GM08714 (cell line): Measurements from ENCODE around the gene GAS2L2.

Experiments
- H3K4me3 ChIP-seq: fragments of 200-500 bp; sonication (Bioruptor generic); 2 replicates; pipeline ENCODE4 v1.5.1; 2014; ENCODE audit warnings: mild to moderate bottlenecking, low read length, inconsistent platforms
- ZNF274 ChIP-seq: IDR thresholded peaks from 2 replicates; pipeline ENCODE4 v1.6.1; 2012; ENCODE audit warnings: mild to moderate bottlenecking, low read depth, low read length

The GAS2L2 gene

GRCh38 chr17:35745246-35745645 lies 7.8 kb downstream of the GAS2L2 start:
- H3K4me3 ChIP-seq, result no peak overlapping the region
- no peak for TF ChIP-seq ZNF274

DNA sequence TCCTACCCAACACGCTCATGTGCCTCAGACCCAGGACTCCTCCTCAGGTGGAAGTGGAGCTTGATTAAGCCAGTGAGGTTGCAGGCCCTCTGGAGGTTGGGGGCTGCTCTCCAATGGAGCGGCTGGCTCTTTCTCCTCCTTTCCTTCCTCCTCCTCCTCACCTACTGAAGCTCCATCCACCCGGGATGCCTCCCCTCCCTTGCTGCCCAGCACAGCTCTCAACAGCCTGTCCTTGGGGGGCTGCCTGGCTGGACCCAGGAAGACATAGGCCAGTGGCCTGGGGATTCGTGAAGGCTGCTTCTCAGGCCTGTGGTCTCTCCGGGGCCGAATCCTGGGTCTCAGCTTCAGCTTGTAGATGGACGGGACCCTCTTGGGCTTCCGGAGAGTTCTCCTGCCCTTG lies 8.2 kb downstream of the GAS2L2 start:
- no peak for TF ChIP-seq ZNF274
- H3K4me3 ChIP-seq, result no peak overlapping the region

GRCh38 chr17:35743626-35744328 lies 9.3 kb downstream of the GAS2L2 start:
- H3K4me3 ChIP-seq, result no peak overlapping the region
- TF ChIP-seq ZNF274, result no peak

DNA sequence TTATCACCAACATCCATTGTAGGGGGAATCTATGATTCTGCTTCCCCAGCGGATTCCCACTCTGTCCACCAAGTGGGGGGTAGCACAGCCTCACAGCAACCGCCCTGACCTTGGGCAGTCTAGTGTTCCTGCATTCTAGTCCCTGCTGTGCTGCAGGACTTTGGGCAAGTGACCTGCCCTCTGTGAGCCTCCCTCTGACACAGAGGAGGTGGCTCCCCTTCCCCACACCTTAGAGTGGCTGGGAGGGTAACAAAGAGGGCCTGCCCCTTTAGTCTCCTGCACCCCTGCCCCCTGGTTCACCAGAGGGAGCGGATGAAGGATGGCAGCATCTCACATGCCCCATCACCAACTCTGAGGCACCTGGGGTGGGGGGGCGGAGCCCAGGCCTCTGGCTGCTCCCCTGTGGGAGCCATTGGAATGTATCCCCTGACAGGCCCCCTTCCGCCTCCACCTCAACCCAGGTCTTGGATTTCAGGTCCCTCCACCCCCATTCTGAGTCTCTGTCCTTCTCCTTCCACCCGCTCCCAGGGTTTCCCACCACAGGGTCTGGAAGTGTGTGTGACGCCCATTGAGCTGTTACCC lies 10.1 kb downstream of the GAS2L2 start:
- no peak overlapping the region for H3K4me3 ChIP-seq
- TF ChIP-seq ZNF274, result no peak

DNA sequence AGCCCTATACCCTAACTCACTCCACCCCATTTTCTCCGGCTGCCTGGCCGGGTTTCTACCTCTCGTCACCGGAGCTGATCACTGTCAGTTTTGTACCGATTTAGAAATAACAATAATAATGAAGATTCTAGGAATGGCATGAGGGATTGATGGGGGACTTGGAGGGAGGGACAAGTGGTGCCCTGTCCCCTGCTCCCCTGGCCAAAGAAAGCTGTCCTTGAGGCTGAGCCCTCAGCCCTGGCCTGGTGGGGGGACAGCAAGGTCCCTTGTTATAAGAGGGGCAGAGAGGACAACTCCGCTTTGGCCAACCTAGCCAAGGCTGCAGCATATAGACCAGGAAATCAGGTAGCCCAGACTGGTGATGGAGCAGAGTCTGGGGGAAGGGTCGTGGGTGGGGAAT lies 10.5 kb downstream of the GAS2L2 start:
- no peak overlapping the region for H3K4me3 ChIP-seq
- TF ChIP-seq ZNF274, result no peak

- no peak overlapping the region; the same call in 1 of the 2 replicates for H3K4me3 ChIP-seq
- TF ChIP-seq ZNF274, result no peak
Observed at GRCh38 chr17:35740997-35741931, 11.8 kb downstream of the GAS2L2 start.

DNA sequence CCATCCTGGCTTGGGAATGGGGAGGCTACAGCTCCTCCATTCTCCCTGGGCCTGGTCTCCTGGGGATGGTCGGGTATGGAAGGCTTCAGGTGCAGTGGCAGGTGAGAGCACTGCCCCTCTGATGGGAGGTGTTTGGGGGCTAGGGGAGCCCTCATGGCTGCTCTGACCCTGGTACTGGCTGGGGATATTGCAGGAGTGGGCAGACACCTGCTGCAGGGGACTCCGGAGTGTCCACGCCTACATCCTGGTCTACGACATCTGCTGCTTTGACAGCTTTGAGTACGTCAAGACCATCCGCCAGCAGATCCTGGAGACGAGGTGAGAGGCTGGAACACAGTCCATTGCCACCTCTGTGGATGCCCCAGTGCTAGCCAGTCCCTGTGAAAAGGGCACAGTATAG lies 12.8 kb downstream of the GAS2L2 start:
- no peak overlapping the region for H3K4me3 ChIP-seq
- no peak for TF ChIP-seq ZNF274

DNA sequence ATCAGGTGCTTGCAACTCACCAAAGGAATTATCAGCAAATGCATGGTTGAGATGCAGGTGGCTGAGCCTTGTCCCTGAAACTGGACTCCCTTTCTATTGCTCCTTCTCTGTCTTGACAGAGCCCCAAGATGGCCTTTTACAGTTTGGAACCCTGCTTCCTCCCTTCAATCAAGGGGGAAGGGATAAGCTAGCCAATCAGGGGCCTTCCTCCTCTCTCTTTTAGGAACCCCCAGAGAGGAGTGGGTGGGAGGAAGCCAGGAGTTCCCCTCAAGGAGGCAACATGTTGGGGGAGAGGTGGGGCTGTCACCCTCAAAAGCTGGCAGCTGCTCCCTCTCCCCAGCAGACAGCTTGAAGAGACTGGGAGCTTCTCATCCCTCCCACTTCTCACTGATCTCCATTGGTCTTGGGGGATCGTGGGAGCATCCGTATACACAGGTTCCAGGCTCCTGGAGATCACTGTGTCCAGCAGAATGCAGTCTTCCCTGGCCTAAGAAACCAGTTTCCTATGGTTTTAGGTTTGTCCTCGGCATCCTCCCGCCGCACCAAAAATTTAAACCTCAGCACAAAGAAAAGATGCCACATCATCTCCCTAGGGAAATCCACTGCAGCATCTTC lies 14.4 kb downstream of the GAS2L2 start:
- TF ChIP-seq ZNF274, result no peak

GRCh38 chr17:35736236-35736635 lies 16.8 kb downstream of the GAS2L2 start:
- no peak for TF ChIP-seq ZNF274
- no peak overlapping the region for H3K4me3 ChIP-seq

More for the DNA sequence above, 14.4 kb downstream of the GAS2L2 start:
- no peak overlapping the region for H3K4me3 ChIP-seq

GRCh38 chr17:35735036-35735805 lies 17.8 kb downstream of the GAS2L2 start:
- no peak overlapping the region for H3K4me3 ChIP-seq
- TF ChIP-seq ZNF274, result no peak

GRCh38 chr17:35734396-35734795 lies 18.6 kb downstream of the GAS2L2 start:
- TF ChIP-seq ZNF274, result no peak
- no peak overlapping the region for H3K4me3 ChIP-seq

GRCh38 chr17:35733366-35733765 lies 19.7 kb downstream of the GAS2L2 start:
- H3K4me3 ChIP-seq, result no peak overlapping the region
- no peak for TF ChIP-seq ZNF274

GRCh38 chr17:35732806-35733136 lies 20.3 kb downstream of the GAS2L2 start:
- H3K4me3 ChIP-seq, result no peak overlapping the region
- TF ChIP-seq ZNF274, result no peak
